ENCODE data around the gene HLTF. TPM values are rescaled to one million over a fixed set of nuclear protein-coding genes. Genes with fewer than 3 reads are reported as not detected.

The HLTF gene
- total and polyA plus RNA-seq, 11 donors = 4.0 to 39.4 (median 19.2) TPM

GRCh38 chr3:149061776-149062175 lies 24.6 kb downstream of the HLTF start:
- H3K36me3 ChIP-seq = peaks cover 0 to 98% (median 61%) of the 10 kb centered on the region in 9 donors
- no peak for TF ChIP-seq POLR2A (IDR thresholded peaks at IDR 0.05)
- no peak for TF ChIP-seq CTCF (IDR thresholded peaks at IDR 0.05)
- intact Hi-C loops (cut with DNase I) = no loop called here
- no peak overlapping the region for H3K4me3 ChIP-seq
- ATAC-seq (no peak), DNase-seq (no peak)
- H3K27me3 ChIP-seq = no peaks in the 10 kb centered on the region
- no peak overlapping the region for H3K27ac ChIP-seq
- no peaks in the 10 kb centered on the region for H3K4me1 ChIP-seq
- WGBS, 4 donors = 86 to 98% (median 95%) methylated on average over 2 of the region's 2 CpGs
- no peaks in the 10 kb centered on the region for H3K9me3 ChIP-seq

- Histone ChIP-seq H3K36me3 (peaks cover 0 to 98% (median 78%) of the 10 kb centered on the region in 9 donors), H3K4me3 (no peak overlapping the region), H3K9me3 (no peaks in the 10 kb centered on the region), H3K27me3 (no peaks in the 10 kb centered on the region), H3K27ac (no peak overlapping the region), H3K4me1 (no peaks in the 10 kb centered on the region)
- 85 to 99% (median 92%) methylated on average over 1 of the region's 1 CpG for WGBS, 4 donors
- ATAC-seq (no peak), DNase-seq (no peak)
- TF ChIP-seq POLR2A (IDR thresholded peaks at IDR 0.05) = no peak
- no peak for TF ChIP-seq CTCF (IDR thresholded peaks at IDR 0.05)
- intact Hi-C loops (cut with DNase I) = no loop called here
Observed at GRCh38 chr3:149058602-149059001, 27.7 kb downstream of the HLTF start.

GRCh38 chr3:149058198-149058597 lies 28.1 kb downstream of the HLTF start:
- WGBS, 4 donors = 95 to 100% (median 98%) methylated on average over 1 of the region's 1 CpG
- intact Hi-C loops (cut with DNase I) = no loop called here
- H3K4me1 ChIP-seq = no peaks in the 10 kb centered on the region
- H3K27ac ChIP-seq = no peak overlapping the region
- no peak overlapping the region for H3K4me3 ChIP-seq
- no peaks in the 10 kb centered on the region for H3K27me3 ChIP-seq
- peaks cover 0 to 98% (median 79%) of the 10 kb centered on the region in 9 donors for H3K36me3 ChIP-seq
- ATAC-seq = no peak
- no peaks in the 10 kb centered on the region for H3K9me3 ChIP-seq
- DNase-seq = no peak
- TF ChIP-seq CTCF (IDR thresholded peaks at IDR 0.05) (no peak), POLR2A (IDR thresholded peaks at IDR 0.05) (no peak)

GRCh38 chr3:149055575-149055974 lies 30.8 kb downstream of the HLTF start:
- Histone ChIP-seq H3K4me3 (no peak overlapping the region), H3K27ac (no peak overlapping the region), H3K4me1 (no peaks in the 10 kb centered on the region), H3K27me3 (no peaks in the 10 kb centered on the region), H3K9me3 (no peaks in the 10 kb centered on the region), H3K36me3 (peaks cover 0 to 99% (median 78%) of the 10 kb centered on the region in 9 donors)
- intact Hi-C loops (cut with DNase I) = no loop called here
- WGBS, 4 donors = 62 to 74% (median 66%) methylated on average over 3 of the region's 3 CpGs
- DNase-seq = no peak
- no peak for ATAC-seq
- TF ChIP-seq POLR2A (IDR thresholded peaks at IDR 0.05) (no peak), CTCF (IDR thresholded peaks at IDR 0.05) (no peak)

All from heart left ventricle (tissue), 16 donors.